Common myeloid progenitor, CD34-positive (primary cell): ENCODE measurements around the gene ATR.

Experiments used
- CTCF ChIA-PET: fragments of 350-600 bp; sonication (Branson Sonifier 250); formaldehyde crosslinking; loops from one replicate; lab custom pipeline; 2021; ENCODE audit warnings: antibody characterized with exemption; lab: Charles Lee
- POLR2A ChIA-PET: fragments of 350-600 bp; sonication (Branson Sonifier 250); formaldehyde crosslinking; loops from one replicate; lab custom pipeline; 2021; ENCODE audit warnings: antibody characterized with exemption; lab: Charles Lee
- DNase-seq, 3 donors: peaks; one replicate each; pipeline versions ENCODE4 v3.0.0 to v3.0.0-alpha.2; 2013
- H3K27ac ChIP-seq, 2 experiments: 1 replicate in 1 of 2; 2 replicates in 1 of 2; pipeline ENCODE4 v1.7.0; 2013; ENCODE audit warnings: inconsistent platforms in 2 of 2, low read length in 2 of 2, mild to moderate bottlenecking in 2 of 2, low read depth in 1 of 2, moderate library complexity in 1 of 2; ENCODE audit not compliant: severe bottlenecking in 2 of 2, insufficient read depth in 1 of 2, poor library complexity in 1 of 2
- H3K27me3 ChIP-seq, 5 experiments: replicated peaks in 2 of 5; 1 replicate in 3 of 5; 2 replicates in 2 of 5; pipeline versions ENCODE4 v1.6.1 to v1.7.0; 2013; ENCODE audit warnings: low read length in 4 of 5, mild to moderate bottlenecking in 2 of 5, moderate library complexity in 2 of 5, inconsistent platforms in 1 of 5; ENCODE audit not compliant: insufficient read depth in 5 of 5, control insufficient read depth in 4 of 5
- H3K36me3 ChIP-seq, 4 experiments: 1 replicate in 2 of 4; 2 replicates in 2 of 4; pipeline versions ENCODE4 v1.6.1 to v1.7.0; 2013; ENCODE audit warnings: low read length in 3 of 4, control low read depth in 1 of 4, mild to moderate bottlenecking in 1 of 4; ENCODE audit not compliant: control insufficient read depth in 4 of 4, insufficient read depth in 4 of 4
- H3K4me1 ChIP-seq, 4 experiments: 1 replicate in 3 of 4; 2 replicates in 1 of 4; pipeline versions ENCODE4 v1.6.1 to v1.7.1; 2013; ENCODE audit warnings: low read length in 3 of 4, mild to moderate bottlenecking in 3 of 4, control low read depth in 1 of 4, inconsistent platforms in 1 of 4, moderate library complexity in 1 of 4; ENCODE audit not compliant: control insufficient read depth in 4 of 4, insufficient read depth in 4 of 4; ENCODE audit errors: control extremely low read depth in 1 of 4
- H3K4me3 ChIP-seq, 7 experiments: 1 replicate in 4 of 7; 2 replicates in 3 of 7; pipeline versions ENCODE4 v1.5.1 to v1.7.0; 2013; ENCODE audit warnings: mild to moderate bottlenecking in 7 of 7, low read length in 6 of 7, moderate library complexity in 6 of 7, inconsistent platforms in 2 of 7, low read depth in 2 of 7, control low read depth in 1 of 7; ENCODE audit not compliant: insufficient read depth in 4 of 7, control insufficient read depth in 1 of 7; ENCODE audit errors: extremely low read depth in 1 of 7
- H3K9me3 ChIP-seq, 5 experiments: 1 replicate in 4 of 5; 2 replicates in 1 of 5; pipeline versions ENCODE4 v1.6.1 to v1.7.1; 2013; ENCODE audit warnings: low read length in 4 of 5, mild to moderate bottlenecking in 2 of 5, inconsistent platforms in 1 of 5, low read depth in 1 of 5, moderate library complexity in 1 of 5; ENCODE audit not compliant: control insufficient read depth in 4 of 5, insufficient read depth in 2 of 5; ENCODE audit errors: control extremely low read depth in 1 of 5
- WGBS: methylation state at CpG from one replicate; pipeline ENCODE4 v1.1.5; 2013; ENCODE audit not compliant: insufficient coverage; 5-methylcytosine and 5-hydroxymethylcytosine counted together

The ATR gene

DNA sequence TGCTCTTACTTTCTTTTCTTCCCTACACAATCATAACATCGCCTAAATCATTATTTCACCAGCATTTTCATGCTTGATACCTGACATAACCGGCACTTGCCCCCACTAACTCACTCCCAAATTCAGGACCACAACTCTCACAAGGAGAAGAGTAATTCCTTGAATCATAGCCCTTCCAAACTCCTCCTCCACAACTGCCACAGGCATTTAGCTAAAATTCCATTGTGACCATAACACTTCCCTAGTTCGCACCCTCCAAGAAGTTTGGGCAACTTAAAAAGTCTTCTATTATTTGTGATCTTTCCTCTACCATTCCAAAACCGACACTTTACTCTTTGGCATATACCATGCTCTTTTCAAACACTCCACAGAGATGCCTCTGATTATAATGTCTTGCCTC lies 71.3 kb downstream of the ATR start:
- peaks cover 9 to 46% (median 27%) of the 10 kb centered on the region in 4 experiments for H3K36me3 ChIP-seq
- ChIA-PET POLR2A (no interaction called here), CTCF (no interaction called here)
- H3K27me3 ChIP-seq, result no peaks in the 10 kb centered on the region
- no peaks in the 10 kb centered on the region for H3K4me1 ChIP-seq
- no peak for DNase-seq
- WGBS, result 100% methylated on average over 4 of the region's 4 CpGs
- H3K4me3 ChIP-seq, result no peak overlapping the region
- H3K27ac ChIP-seq, result no peak overlapping the region
- H3K9me3 ChIP-seq, result no peaks in the 10 kb centered on the region

DNA sequence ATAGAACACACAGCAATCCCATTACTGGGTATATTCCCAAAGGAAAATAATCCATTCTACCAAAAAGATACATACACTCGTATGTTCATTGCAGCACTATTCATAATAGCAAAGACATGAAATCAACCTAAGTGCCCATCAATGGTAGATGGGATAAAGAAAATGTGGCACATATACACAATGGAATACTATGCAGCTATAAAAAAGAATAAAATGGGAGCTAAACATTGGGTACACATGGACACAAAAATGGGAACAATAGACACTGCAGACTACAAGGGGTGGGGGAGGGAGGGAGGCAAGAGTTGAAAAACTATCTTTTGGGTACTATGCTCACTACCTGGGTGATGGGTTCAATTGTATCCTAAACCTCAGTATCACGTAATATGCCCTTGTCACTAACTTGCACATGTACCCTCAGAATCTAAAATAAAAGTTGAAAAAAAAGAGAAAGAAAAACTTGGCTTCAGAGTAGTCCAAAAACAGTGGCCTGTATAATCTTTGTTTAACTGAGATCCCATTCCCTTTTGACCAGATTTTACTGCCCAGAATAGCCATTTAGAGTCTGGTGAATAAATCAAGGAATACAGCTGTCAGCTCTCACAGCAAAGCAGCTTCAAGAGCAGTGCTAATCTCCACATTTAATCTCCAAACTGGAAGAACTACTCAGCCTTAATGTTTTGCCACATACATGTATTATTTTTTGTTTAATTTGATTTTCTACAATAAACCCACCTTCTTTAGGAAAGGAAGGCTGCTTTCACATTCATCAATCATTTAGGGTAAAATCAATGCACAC lies 76.1 kb downstream of the ATR start:
- CTCF ChIA-PET, result no interaction called here
- no CpG with 5 or more reads among the region's 2 CpGs for WGBS

DNA sequence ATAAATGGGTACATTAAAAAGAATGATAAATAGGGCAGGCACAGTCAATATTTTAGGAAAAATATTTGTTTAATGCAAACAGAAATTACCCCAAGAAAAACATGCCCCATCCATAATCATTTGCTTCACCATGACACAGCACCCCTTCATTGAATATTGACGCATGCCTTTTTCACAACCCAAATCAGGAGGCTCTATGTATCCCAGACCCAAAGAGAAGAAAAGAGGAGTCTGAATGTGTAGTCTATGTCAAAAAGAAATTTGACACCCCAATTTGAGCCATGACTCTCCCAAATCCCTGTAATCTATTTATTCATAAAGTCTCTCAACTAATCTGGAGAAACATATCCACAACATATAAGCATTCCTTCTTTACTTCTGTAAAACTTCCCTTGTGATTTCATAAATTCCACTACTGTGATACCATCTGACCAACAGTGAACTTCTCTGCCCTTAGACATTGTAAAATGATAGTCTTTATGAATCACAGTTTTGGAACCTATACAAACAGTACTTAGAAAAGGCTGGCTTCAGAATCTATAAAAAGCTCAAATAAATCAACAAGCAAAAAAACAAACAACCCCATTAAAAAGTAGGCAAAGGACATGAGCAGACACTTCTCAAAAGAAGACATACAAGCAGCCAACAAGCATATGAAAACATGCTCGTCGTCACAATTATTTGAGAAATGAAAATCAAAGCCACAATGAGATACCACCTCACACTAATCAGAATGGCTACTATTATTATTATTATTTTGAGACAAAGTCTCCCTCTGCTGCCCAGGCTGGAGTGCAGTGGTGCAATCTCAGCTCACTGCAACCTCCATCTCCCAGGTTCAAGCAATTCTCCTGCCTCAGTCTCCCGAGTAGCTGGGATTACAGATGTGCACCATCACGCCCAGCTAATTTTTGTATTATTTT lies 77.3 kb downstream of the ATR start:
- CTCF ChIA-PET, result no interaction called here
- WGBS, result no CpG with 5 or more reads among the region's 5 CpGs
- H3K27ac ChIP-seq, result no peak overlapping the region

More for the DNA sequence above, 76.1 kb downstream of the ATR start:
- Histone ChIP-seq H3K36me3 (peaks cover 11 to 44% (median 26%) of the 10 kb centered on the region in 4 experiments), H3K4me1 (no peaks in the 10 kb centered on the region), H3K27me3 (no peaks in the 10 kb centered on the region), H3K27ac (no peak overlapping the region), H3K4me3 (no peak overlapping the region), H3K9me3 (no peaks in the 10 kb centered on the region)
- POLR2A ChIA-PET, result no interaction called here
- no peak for DNase-seq

GRCh38 chr3:142500211-142500610 lies 78.3 kb downstream of the ATR start:
- ChIA-PET POLR2A (no interaction called here), CTCF (no interaction called here)
- Histone ChIP-seq H3K27me3 (no peaks in the 10 kb centered on the region), H3K4me3 (no peak overlapping the region), H3K4me1 (no peaks in the 10 kb centered on the region), H3K36me3 (peaks cover 15 to 44% (median 26%) of the 10 kb centered on the region in 4 experiments), H3K27ac (no peak overlapping the region), H3K9me3 (no peaks in the 10 kb centered on the region)
- WGBS, result no CpG with 5 or more reads among the region's 2 CpGs
- DNase-seq, result no peak

More for the DNA sequence above, 77.3 kb downstream of the ATR start:
- no peaks in the 10 kb centered on the region for H3K9me3 ChIP-seq
- no peaks in the 10 kb centered on the region for H3K4me1 ChIP-seq
- no peak overlapping the region for H3K4me3 ChIP-seq
- H3K36me3 ChIP-seq, result peaks cover 14 to 42% (median 28%) of the 10 kb centered on the region in 4 experiments
- POLR2A ChIA-PET, result no interaction called here
- no peak for DNase-seq
- no peaks in the 10 kb centered on the region for H3K27me3 ChIP-seq

GRCh38 chr3:142498397-142499180 lies 79.9 kb downstream of the ATR start:
- no peak overlapping the region for H3K27ac ChIP-seq

GRCh38 chr3:142497729-142498128 lies 80.8 kb downstream of the ATR start:
- Histone ChIP-seq H3K36me3 (peaks cover 13 to 48% (median 32%) of the 10 kb centered on the region in 4 experiments), H3K27ac (no peak overlapping the region), H3K27me3 (no peaks in the 10 kb centered on the region), H3K9me3 (no peaks in the 10 kb centered on the region), H3K4me3 (no peak overlapping the region), H3K4me1 (no peaks in the 10 kb centered on the region)
- ChIA-PET POLR2A (no interaction called here), CTCF (no interaction called here)
- DNase-seq, result no peak
- no CpG with 5 or more reads among the region's 1 CpG for WGBS

More at GRCh38 chr3:142498397-142499180, 79.9 kb downstream of the ATR start:
- no peaks in the 10 kb centered on the region for H3K9me3 ChIP-seq
- no peaks in the 10 kb centered on the region for H3K27me3 ChIP-seq
- no CpG with 5 or more reads among the region's 2 CpGs for WGBS
- no peaks in the 10 kb centered on the region for H3K4me1 ChIP-seq
- H3K36me3 ChIP-seq, result peaks cover 14 to 47% (median 30%) of the 10 kb centered on the region in 4 experiments
- no peak for DNase-seq
- no peak overlapping the region for H3K4me3 ChIP-seq
- ChIA-PET POLR2A (no interaction called here), CTCF (no interaction called here)
